WERI-Rb-1 (cell line): Measurements from ENCODE around the gene MAP3K5.

ENCODE experiments used
- DNase-seq: peaks from one replicate; pipeline ENCODE4 v3.0.0-alpha.2; 2020
- H3K27ac ChIP-seq: fragments of 250-450 bp; sonication (Bioruptor Pico); 2 replicates; pipeline ENCODE4 v1.5.1; 2020; ENCODE audit warnings: mild to moderate bottlenecking, moderate library complexity
- H3K27me3 ChIP-seq: fragments of 250-450 bp; sonication (Bioruptor Pico); 2 replicates; pipeline ENCODE4 v1.5.1; 2021; ENCODE audit warnings: mild to moderate bottlenecking, low read depth, moderate library complexity; ENCODE audit not compliant: insufficient read depth, severe bottlenecking
- H3K36me3 ChIP-seq: fragments of 250-450 bp; sonication (Bioruptor Pico); 2 replicates; pipeline ENCODE4 v1.5.1; 2020; ENCODE audit warnings: mild to moderate bottlenecking, moderate library complexity
- H3K4me3 ChIP-seq: 2 replicates; pipeline ENCODE4 v1.5.1; 2011; ENCODE audit warnings: low read depth, mild to moderate bottlenecking, control low read depth, low read length
- H3K9me3 ChIP-seq: fragments of 250-450 bp; sonication (Bioruptor Pico); 2 replicates; pipeline ENCODE4 v1.5.1; 2021; ENCODE audit warnings: mild to moderate bottlenecking, moderate library complexity; ENCODE audit not compliant: severe bottlenecking
- CTCF ChIP-seq: IDR thresholded peaks from 2 replicates; pipeline ENCODE4 v1.5.1; 2011; ENCODE audit warnings: low read depth, mild to moderate bottlenecking, control low read depth, inconsistent platforms, low read length

Gene MAP3K5

GRCh38 chr6:136736281-136736960 lies 55.9 kb downstream of the MAP3K5 start:
- Histone ChIP-seq H3K27me3 (no peaks in the 10 kb centered on the region), H3K27ac (no peak overlapping the region), H3K9me3 (no peaks in the 10 kb centered on the region), H3K4me3 (no peak overlapping the region), H3K36me3 (no peaks in the 10 kb centered on the region)
- TF ChIP-seq CTCF: no peak
- no peak for DNase-seq

GRCh38 chr6:136734977-136735376 lies 57.3 kb downstream of the MAP3K5 start:
- DNase-seq: no peak
- Histone ChIP-seq H3K27ac (no peak overlapping the region), H3K36me3 (no peaks in the 10 kb centered on the region), H3K4me3 (no peak overlapping the region), H3K27me3 (no peaks in the 10 kb centered on the region), H3K9me3 (no peaks in the 10 kb centered on the region)
- no peak for TF ChIP-seq CTCF

- Histone ChIP-seq H3K27ac (no peak overlapping the region), H3K4me3 (no peak overlapping the region), H3K36me3 (no peaks in the 10 kb centered on the region), H3K9me3 (no peaks in the 10 kb centered on the region), H3K27me3 (no peaks in the 10 kb centered on the region)
- DNase-seq: no peak
- TF ChIP-seq CTCF: no peak
Measured at GRCh38 chr6:136732889-136733288, 59.4 kb downstream of the MAP3K5 start.

GRCh38 chr6:136729832-136730231 lies 62.4 kb downstream of the MAP3K5 start:
- H3K9me3 ChIP-seq: no peaks in the 10 kb centered on the region
- no peak overlapping the region for H3K27ac ChIP-seq
- DNase-seq: no peak
- TF ChIP-seq CTCF: no peak
- no peaks in the 10 kb centered on the region for H3K36me3 ChIP-seq
- no peaks in the 10 kb centered on the region for H3K27me3 ChIP-seq
- H3K4me3 ChIP-seq: no peak overlapping the region

- no peaks in the 10 kb centered on the region for H3K9me3 ChIP-seq
- H3K27ac ChIP-seq: no peak overlapping the region
- H3K4me3 ChIP-seq: no peak overlapping the region
- DNase-seq: no peak
- no peaks in the 10 kb centered on the region for H3K27me3 ChIP-seq
- H3K36me3 ChIP-seq: no peaks in the 10 kb centered on the region
- TF ChIP-seq CTCF: no peak
Measured at GRCh38 chr6:136728976-136729515, 63.2 kb downstream of the MAP3K5 start.
